ENCODE data around the gene HSPB7.

DNA sequence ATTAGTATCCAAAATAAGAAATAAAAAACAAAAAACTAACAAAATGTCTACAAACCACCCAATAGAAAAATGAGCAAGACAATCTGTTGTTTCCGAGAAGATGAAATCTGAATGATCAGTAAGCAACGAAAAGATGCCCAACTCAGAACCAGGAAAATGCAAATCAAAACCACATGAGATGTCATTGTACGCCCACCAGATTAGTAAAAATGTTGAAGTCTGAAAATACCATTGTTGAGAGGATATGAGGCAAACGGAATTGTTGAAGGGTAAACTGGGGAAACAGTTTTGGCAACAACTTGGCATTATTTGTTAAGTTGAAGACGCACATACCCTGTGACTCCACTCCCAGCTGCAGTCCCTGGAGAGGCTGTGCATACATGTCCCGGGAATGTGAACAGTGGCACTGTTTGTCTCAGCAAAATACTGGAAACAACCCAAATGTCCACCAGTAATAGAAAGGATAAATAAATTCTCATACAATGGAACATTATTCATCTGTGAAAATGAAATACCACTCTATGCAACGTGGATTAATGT, 52.5 kb downstream of the HSPB7 start:
- no peak; the same call in 1 of the 2 replicates for TF ChIP-seq POLR2AphosphoS5 (IDR thresholded peaks at IDR 0.05; ENCODE audit: low read depth, low read length)
- no peak for TF ChIP-seq POLR2A (IDR thresholded peaks at IDR 0.05; ENCODE audit: low read depth, low read length)
